ENCODE results near the gene TNNI3K. TPM values are rescaled to one million over a fixed set of nuclear protein-coding genes. Genes with fewer than 3 reads are reported as not detected.

Gene TNNI3K
- total and polyA plus RNA-seq, 9 of the 15 experiments (the other 6 are each of a cell fraction or from before 2014, with no cell fraction given) = 0.21 to 0.53 (median 0.32) TPM; not detected in 5

GRCh38 chr1:74412244-74412643 is 177.1 kb downstream of the TNNI3K start:
- DNase-seq (ENCODE audit: extremely low read depth in 1 of 4, low spot score in 3 of 4) (no peak), ATAC-seq (no peak), FAIRE-seq (no peak)
- Histone ChIP-seq H3K27me3 (ENCODE audit: control insufficient read depth in 2 of 2, insufficient read depth in 2 of 2, low read length in 2 of 2) (no peaks in the 10 kb centered on the region), H3K79me2 (ENCODE audit: control insufficient read depth, insufficient read depth, low read length) (no peaks in the 10 kb centered on the region), H3K4me2 (ENCODE audit: insufficient read depth, low read length) (no peak overlapping the region), H3K36me3 (ENCODE audit: control insufficient read depth, insufficient read depth, low read length) (no peaks in the 10 kb centered on the region), H3K27ac (ENCODE audit: extremely low read depth, low read depth, low read length) (no peak overlapping the region), H3K9ac (ENCODE audit: insufficient read depth in 1 of 2, low read depth in 2 of 2, low read length in 2 of 2) (no peak overlapping the region), H3K9me1 (ENCODE audit: control insufficient read depth, insufficient read depth, low read length) (no peaks in the 10 kb centered on the region), H2AFZ (ENCODE audit: low read depth, low read length) (no peak overlapping the region), H3K9me3 (replicated peaks; ENCODE audit: control insufficient read depth, insufficient read depth, low read depth, low read length) (no peaks in the 10 kb centered on the region), H3K4me1 (replicated peaks in 1 of 2; ENCODE audit: control insufficient read depth in 2 of 2, insufficient read depth in 2 of 2, low read length in 2 of 2) (no peaks in the 10 kb centered on the region), H3K4me3 (no peak overlapping the region), H4K20me1 (replicated peaks; ENCODE audit: control insufficient read depth, insufficient read depth, low read length) (no peaks in the 10 kb centered on the region)
- POLR2A ChIA-PET = no interaction called here
- no TSS peak for BruUV-seq (replicated peaks)
- TF ChIP-seq STAT5B (CRISPR knock-in tag; IDR thresholded peaks at IDR 0.05) (no peak), AFF4 (CRISPR knock-in tag; IDR thresholded peaks at IDR 0.05) (no peak), PRMT5 (CRISPR knock-in tag; IDR thresholded peaks at IDR 0.05) (no peak), ZNF217 (CRISPR knock-in tag; IDR thresholded peaks at IDR 0.05) (no peak), SLC30A9 (CRISPR knock-in tag; IDR thresholded peaks at IDR 0.05) (no peak), MEF2D (tag; conservative IDR thresholded peaks at IDR 0.05; ENCODE audit: low read depth) (no peak)
- WGBS (ENCODE audit: insufficient coverage, low coverage, missing lambda C conversion rate) = 0% methylated on average over 3 of the region's 3 CpGs
- in situ Hi-C loops (cut with MboI) = no loop called here
- CTCF ChIA-PET (ENCODE audit: low intra/inter-chr PET ratio) = no interaction called here
- intact Hi-C loops (cut with micrococcal nuclease) = no loop called here

Data from K562 (cell line).